Measurements from ENCODE around the gene PLEKHG4.

PLEKHG4 gene

DNA sequence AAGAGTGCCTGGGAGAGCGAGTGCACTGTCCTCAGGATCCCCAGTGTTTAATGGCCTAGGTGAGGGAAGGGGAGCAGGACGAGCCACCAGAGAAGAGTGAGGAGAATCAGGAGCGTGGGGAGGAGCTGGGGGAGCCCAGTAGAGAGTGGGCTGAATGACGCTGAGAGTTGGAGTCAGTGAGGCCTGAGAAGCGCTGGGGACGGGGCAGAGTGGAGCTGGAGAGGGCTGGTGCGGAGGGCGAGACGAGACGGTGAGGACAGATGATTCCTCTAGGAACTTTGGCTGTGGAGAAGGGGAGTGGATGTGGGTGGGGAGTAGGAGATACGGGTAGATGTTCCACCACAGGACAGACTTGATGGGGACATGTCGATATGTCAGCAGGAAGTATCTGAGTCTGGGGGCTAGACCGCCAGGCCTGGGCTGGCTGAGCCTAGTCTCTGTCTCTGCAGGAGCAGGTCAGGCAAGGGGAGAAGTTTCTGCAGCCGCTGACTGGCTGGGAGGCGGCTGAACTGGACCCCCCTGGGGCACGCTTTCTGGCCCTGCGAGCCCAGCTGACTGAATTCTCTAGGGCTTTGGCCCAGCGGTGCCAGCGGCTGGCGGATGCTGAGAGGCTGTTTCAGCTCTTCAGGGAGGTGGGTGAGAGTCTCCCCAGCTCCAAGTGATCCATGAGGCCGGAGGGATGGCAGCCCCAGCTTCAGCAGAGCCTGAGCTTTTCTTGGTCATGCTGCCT, 4.7 kb downstream of the PLEKHG4 start:
- no peak for DNase-seq (ENCODE audit: insufficient read length)
- FAIRE-seq, result no peak
- TF ChIP-seq POLR2AphosphoS5 (IDR thresholded peaks at IDR 0.05; ENCODE audit: low read depth, low read length) (no peak), TAF1 (IDR thresholded peaks at IDR 0.05; ENCODE audit: borderline replicate concordance, low read depth, low read length) (no peak), POLR2A (IDR thresholded peaks at IDR 0.05; ENCODE audit: low read depth, low read length) (no peak)

DNA sequence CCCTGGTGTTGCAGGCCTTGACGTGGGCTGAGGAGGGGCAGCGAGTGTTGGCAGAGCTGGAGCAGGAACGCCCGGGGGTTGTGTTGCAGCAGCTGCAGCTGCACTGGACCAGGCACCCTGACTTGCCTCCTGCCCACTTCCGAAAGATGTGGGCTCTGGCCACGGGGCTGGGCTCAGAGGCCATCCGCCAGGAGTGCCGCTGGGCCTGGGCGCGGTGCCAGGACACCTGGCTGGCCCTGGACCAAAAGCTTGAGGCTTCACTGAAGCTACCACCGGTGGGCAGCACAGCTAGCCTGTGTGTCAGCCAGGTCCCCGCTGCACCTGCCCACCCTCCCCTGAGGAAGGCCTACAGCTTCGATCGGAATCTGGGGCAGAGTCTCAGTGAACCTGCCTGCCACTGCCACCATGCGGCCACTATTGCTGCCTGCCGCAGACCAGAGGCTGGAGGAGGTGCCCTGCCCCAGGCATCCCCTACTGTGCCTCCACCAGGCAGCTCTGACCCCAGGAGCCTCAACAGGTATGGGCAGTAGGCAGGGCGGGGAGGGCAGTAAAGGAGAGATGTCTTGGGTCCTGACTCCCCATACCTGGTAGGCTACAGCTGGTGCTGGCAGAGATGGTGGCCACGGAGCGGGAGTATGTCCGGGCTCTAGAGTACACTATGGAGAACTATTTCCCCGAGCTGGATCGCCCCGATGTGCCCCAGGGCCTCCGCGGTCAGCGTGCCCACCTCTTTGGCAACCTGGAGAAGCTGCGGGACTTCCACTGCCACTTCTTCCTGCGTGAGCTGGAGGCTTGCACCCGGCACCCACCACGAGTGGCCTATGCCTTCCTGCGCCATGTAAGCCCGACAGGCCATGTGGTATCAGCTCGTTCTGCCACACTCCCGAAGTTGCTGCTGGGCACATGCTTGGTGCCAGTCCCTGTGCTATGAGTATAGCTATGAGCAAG, 5.6 kb downstream of the PLEKHG4 start:
- FAIRE-seq (no peak), DNase-seq (ENCODE audit: insufficient read length) (no peak)
- TF ChIP-seq TAF1 (IDR thresholded peaks at IDR 0.05; ENCODE audit: borderline replicate concordance, low read depth, low read length) (no peak), POLR2A (IDR thresholded peaks at IDR 0.05; ENCODE audit: low read depth, low read length) (no peak), POLR2AphosphoS5 (IDR thresholded peaks at IDR 0.05; ENCODE audit: low read depth, low read length) (no peak)

DNA sequence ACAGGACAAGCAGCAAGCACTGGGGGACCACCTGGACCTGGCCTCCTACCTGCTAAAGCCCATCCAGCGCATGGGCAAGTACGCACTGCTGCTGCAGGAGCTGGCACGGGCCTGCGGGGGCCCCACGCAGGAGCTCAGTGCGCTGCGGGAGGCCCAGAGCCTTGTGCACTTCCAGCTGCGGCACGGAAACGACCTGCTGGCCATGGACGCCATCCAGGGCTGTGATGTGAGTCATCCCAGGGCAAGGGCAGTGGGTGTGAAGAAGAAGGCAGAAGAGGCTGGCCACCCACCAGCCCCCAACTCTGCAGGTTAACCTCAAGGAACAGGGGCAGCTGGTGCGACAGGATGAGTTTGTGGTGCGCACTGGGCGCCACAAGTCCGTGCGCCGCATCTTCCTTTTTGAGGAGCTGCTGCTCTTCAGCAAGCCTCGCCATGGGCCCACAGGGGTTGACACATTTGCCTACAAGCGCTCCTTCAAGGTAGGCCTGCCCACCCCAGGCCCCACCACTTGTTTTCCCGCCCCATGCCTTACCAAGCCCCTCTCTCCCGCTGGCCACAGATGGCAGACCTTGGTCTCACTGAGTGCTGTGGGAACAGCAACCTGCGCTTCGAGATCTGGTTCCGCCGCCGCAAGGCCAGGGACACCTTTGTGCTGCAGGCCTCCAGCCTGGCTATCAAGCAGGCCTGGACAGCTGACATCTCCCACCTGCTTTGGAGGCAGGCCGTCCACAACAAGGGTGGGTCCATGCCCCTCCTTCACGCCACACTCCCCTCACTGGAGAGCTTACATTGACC, 7.3 kb downstream of the PLEKHG4 start:
- no peak for DNase-seq (ENCODE audit: insufficient read length)
- no peak for TF ChIP-seq TAF1 (IDR thresholded peaks at IDR 0.05; ENCODE audit: borderline replicate concordance, low read depth, low read length)
- TF ChIP-seq POLR2AphosphoS5 (IDR thresholded peaks at IDR 0.05; ENCODE audit: low read depth, low read length), result no peak
- TF ChIP-seq POLR2A (IDR thresholded peaks at IDR 0.05; ENCODE audit: low read depth, low read length), result no peak

DNA sequence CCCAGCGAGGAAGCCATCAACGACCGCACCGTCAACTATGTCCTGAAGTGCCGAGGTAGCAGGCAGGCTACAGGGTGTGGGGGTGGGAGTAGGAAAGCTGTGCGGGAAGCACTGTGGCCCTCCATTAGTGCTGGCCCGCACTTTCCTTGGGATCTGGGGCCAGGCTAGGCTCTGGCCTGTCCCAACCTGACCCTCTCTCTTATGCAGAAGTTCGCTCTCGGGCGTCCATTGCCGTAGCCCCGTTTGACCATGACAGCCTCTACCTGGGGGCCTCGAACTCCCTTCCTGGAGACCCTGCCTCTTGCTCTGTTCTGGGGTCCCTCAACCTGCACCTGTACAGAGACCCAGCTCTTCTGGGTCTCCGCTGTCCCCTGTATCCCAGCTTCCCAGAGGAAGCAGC, 8.6 kb downstream of the PLEKHG4 start:
- DNase-seq (ENCODE audit: insufficient read length) (no peak), FAIRE-seq (no peak)
- no peak for TF ChIP-seq POLR2A (IDR thresholded peaks at IDR 0.05; ENCODE audit: low read depth, low read length)
- no peak for TF ChIP-seq TAF1 (IDR thresholded peaks at IDR 0.05; ENCODE audit: borderline replicate concordance, low read depth, low read length)
- TF ChIP-seq POLR2AphosphoS5 (IDR thresholded peaks at IDR 0.05; ENCODE audit: low read depth, low read length), result no peak

More for the DNA sequence above, 7.3 kb downstream of the PLEKHG4 start:
- FAIRE-seq, result no peak

DNA sequence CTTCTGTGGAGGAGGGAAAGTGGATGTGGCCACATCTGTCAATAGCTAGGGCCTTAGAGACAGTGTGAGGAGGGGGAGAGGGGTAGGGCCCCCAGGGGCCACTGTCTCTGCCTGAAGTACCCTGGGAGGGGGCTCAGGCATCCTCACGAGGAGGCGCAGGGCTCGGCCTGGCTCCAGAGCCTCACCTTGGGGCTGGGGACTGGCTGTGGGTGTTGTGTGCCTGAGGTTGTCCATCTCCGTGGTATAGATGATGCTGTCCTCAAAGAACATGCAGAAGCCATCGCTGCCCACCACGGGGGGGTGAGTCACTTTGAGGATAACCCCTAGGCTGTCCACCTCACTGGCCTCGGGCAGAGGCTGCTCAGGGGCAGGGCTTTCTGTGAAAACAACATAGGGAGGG, 12.1 kb downstream of the PLEKHG4 start:
- DNase-seq (ENCODE audit: insufficient read length) (no peak), FAIRE-seq (no peak)
- no peak for TF ChIP-seq POLR2A (IDR thresholded peaks at IDR 0.05; ENCODE audit: low read depth, low read length)
- TF ChIP-seq TAF1 (IDR thresholded peaks at IDR 0.05; ENCODE audit: borderline replicate concordance, low read depth, low read length), result no peak
- no peak for TF ChIP-seq POLR2AphosphoS5 (IDR thresholded peaks at IDR 0.05; ENCODE audit: low read depth, low read length)

DNA sequence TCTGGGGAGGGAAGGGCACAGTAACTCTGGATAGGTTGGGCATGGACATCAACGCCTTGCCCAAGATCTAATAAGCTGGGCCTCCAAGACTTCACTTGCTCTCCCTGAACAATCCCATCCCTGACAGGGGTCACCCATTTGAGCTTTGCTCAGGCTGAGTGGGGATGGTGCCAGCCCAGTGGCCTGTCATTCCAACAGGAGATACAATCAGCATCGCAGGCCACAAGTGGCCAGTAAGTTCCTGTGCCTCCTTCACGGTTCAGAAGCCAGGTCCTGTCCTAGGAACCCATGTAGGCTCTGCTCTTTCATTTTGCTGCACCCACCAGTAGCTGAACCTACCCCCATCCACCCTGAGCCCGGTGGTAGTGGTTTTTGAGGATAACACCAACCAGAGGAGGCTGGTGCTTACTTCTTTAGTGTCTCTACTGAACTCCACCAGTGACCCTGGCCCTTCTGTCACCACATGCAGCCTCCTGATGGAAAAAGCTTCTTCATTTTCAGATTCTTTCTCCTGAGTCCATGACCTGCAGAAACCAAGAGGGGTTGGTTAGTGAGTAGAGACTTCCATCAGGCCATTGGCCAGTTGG, 14.9 kb downstream of the PLEKHG4 start:
- TF ChIP-seq TAF1 (IDR thresholded peaks at IDR 0.05; ENCODE audit: borderline replicate concordance, low read depth, low read length) (no peak), POLR2A (IDR thresholded peaks at IDR 0.05; ENCODE audit: low read depth, low read length) (no peak), POLR2AphosphoS5 (IDR thresholded peaks at IDR 0.05; ENCODE audit: low read depth, low read length) (no peak)
- FAIRE-seq (no peak), DNase-seq (ENCODE audit: insufficient read length) (no peak)

DNA sequence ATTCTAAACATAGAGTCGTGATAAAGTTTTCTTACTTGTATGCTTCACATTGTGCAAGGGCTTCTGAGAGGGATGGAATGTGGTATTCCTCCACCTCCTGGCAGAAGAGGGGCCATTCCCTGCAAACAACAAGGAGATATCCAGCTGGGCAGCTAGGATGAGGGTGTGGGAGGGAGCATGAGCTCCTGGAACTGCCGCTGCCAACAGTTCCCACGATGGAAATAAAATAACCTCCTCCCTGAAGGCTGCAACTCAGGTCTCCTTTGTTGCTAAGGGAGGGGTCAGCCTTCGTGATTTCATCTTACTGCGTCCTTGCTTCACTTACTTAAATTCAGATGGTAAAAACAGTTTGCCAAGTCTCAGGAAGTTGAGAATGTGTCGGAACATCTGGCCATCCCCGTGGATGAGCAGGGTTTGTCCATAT, 15.6 kb downstream of the PLEKHG4 start:
- FAIRE-seq, result no peak
- no peak for DNase-seq (ENCODE audit: insufficient read length)
- TF ChIP-seq POLR2A (IDR thresholded peaks at IDR 0.05; ENCODE audit: low read depth, low read length) (no peak), POLR2AphosphoS5 (IDR thresholded peaks at IDR 0.05; ENCODE audit: low read depth, low read length) (no peak), TAF1 (IDR thresholded peaks at IDR 0.05; ENCODE audit: borderline replicate concordance, low read depth, low read length) (no peak)

DNA sequence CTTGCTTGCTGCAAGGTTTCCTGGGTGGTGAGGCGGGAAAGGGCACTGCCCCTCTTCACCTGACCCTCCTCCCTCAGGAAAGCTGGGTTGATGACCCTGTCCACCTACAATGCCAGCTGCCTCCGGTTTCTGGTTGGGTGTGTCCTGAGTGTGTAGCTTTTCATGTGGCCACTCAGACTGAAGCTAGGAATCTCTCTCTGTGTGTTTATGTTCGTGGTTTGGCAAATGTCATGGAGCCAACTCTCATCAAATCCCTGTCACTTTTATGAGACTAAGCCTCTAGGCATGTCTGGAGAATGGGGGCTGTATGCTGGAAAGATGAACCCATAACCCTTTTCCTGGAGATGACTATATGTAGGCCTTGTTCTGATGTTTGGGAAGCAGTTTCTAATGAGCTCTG, 17.1 kb downstream of the PLEKHG4 start:
- no peak for TF ChIP-seq POLR2A (IDR thresholded peaks at IDR 0.05; ENCODE audit: low read depth, low read length)
- no peak for TF ChIP-seq TAF1 (IDR thresholded peaks at IDR 0.05; ENCODE audit: borderline replicate concordance, low read depth, low read length)
- TF ChIP-seq POLR2AphosphoS5 (IDR thresholded peaks at IDR 0.05; ENCODE audit: low read depth, low read length), result no peak
- DNase-seq (ENCODE audit: insufficient read length) (no peak), FAIRE-seq (no peak)

DNA sequence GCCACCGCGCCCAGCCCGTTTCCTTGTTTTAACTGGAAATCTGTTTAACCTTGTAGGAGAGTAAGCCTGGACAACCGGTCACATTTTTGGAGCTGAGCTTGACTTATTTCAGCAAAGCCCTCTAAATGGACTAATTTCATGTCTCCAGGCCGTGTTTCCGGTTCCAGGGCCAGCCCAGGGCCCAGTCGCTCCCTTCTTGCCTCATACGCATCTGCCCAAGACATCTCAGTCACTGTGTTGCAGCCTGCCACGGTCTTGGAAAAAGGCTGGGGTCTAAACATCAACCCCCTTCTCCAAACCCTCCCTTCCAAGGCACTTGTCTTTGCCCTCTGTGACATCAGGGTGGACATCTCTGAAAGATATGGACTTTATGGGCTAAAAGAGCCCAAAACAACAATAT, 18.9 kb downstream of the PLEKHG4 start:
- no peak for FAIRE-seq
- TF ChIP-seq POLR2AphosphoS5 (IDR thresholded peaks at IDR 0.05; ENCODE audit: low read depth, low read length), result no peak
- no peak for TF ChIP-seq POLR2A (IDR thresholded peaks at IDR 0.05; ENCODE audit: low read depth, low read length)
- no peak for TF ChIP-seq TAF1 (IDR thresholded peaks at IDR 0.05; ENCODE audit: borderline replicate concordance, low read depth, low read length)
- DNase-seq (ENCODE audit: insufficient read length), result no peak

DNA sequence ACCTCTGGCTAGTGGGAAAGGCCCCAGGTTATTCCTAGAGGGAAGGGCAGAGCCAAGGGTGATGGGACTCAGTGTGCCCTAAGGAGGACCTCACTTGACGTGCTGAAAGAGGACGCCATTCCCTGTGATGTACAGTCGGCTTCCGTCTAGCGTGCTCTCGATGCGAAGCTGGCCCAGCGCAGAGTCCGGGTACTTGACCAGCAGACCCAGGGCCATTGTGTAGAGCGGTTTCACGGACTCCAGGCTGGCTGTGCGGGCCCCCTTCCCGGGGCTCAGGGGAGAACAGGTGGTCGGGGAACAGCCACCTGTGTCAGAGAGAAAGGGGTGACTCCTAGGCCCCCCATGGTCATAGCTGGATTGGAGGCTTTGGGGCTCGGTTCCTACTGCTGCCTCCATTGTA, 19.9 kb downstream of the PLEKHG4 start:
- DNase-seq (ENCODE audit: insufficient read length), result peak; percentile 5
- no peak for FAIRE-seq
- no peak for TF ChIP-seq TAF1 (IDR thresholded peaks at IDR 0.05; ENCODE audit: borderline replicate concordance, low read depth, low read length)
- TF ChIP-seq POLR2A (IDR thresholded peaks at IDR 0.05; ENCODE audit: low read depth, low read length), result no peak
- TF ChIP-seq POLR2AphosphoS5 (IDR thresholded peaks at IDR 0.05; ENCODE audit: low read depth, low read length), result no peak

Measured in GM12892 (cell line).